ENCODE data around the gene HAX1. TPM values are rescaled to one million over a fixed set of nuclear protein-coding genes. Genes with fewer than 3 reads are reported as not detected.
"Not testable (repeated sequence)": the region's sequence is repeated elsewhere in the genome, so short reads cannot be mapped to it uniquely, and the experiment has no call there.

HAX1 gene
- total RNA-seq, 2 donors from 2014 or later, result 95.2 to 96.6 TPM

DNA sequence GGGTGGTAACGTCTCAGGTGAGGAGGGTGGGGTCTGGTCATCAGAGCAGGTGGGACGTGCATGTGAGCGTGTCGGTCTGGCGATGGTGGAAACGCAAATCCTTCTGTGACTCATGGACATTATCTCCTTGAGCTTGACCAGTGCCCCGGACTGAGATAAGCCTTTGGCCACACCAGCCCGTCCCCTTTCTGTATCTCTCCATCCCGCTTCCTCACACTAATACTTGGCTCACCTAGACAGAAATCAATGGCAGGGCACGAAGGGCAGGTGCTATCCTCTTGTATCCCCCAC is 40.6 kb downstream of the HAX1 start:
- 82% methylated on average over 10 of the region's 10 CpGs for WGBS
- Histone ChIP-seq H3K4me3 (no peak overlapping the region), H3K4me1 (replicated peaks) (no peaks in the 10 kb centered on the region), H3K36me3 (no peaks in the 10 kb centered on the region), H3K9me3 (no peaks in the 10 kb centered on the region), H3K27me3 (replicated peaks; ENCODE audit: insufficient read depth) (no peaks in the 10 kb centered on the region), H3K27ac (no peak overlapping the region)
- no peak for DNase-seq (ENCODE audit: low spot score)
- intact Hi-C loops (cut with DNase I), result no loop called here
- TF ChIP-seq POLR2AphosphoS5 (IDR thresholded peaks at IDR 0.05) (no peak), POLR2A (IDR thresholded peaks at IDR 0.05) (no peak)
- TF ChIP-seq, protein P1, sequence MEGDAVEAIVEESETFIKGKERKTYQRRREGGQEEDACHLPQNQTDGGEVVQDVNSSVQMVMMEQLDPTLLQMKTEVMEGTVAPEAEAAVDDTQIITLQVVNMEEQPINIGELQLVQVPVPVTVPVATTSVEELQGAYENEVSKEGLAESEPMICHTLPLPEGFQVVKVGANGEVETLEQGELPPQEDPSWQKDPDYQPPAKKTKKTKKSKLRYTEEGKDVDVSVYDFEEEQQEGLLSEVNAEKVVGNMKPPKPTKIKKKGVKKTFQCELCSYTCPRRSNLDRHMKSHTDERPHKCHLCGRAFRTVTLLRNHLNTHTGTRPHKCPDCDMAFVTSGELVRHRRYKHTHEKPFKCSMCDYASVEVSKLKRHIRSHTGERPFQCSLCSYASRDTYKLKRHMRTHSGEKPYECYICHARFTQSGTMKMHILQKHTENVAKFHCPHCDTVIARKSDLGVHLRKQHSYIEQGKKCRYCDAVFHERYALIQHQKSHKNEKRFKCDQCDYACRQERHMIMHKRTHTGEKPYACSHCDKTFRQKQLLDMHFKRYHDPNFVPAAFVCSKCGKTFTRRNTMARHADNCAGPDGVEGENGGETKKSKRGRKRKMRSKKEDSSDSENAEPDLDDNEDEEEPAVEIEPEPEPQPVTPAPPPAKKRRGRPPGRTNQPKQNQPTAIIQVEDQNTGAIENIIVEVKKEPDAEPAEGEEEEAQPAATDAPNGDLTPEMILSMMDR (IDR thresholded peaks at IDR 0.05), result no peak

DNA sequence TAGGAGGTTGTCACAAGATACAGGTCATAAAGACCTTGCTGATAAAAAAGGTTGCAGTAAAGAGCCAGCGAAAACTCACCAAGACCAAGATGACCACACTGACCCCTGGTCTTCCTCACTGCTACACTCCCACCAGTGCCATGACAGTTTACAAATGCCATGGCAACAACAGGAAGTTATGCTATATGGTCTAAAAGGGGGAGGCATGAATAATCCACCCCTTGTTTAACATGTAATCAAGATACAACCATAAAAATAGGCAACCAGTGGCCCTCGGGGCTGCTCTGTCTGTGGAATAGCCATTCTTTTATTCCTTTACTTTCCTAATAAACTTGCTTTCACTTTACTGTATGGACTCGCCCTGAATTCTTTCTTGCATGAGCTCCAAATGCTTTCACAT is 41.8 kb downstream of the HAX1 start:
- WGBS, result 60% methylated on average over 3 of the region's 3 CpGs
- intact Hi-C loops (cut with DNase I); H3K36me3 ChIP-seq: not testable (repeated sequence)

DNA sequence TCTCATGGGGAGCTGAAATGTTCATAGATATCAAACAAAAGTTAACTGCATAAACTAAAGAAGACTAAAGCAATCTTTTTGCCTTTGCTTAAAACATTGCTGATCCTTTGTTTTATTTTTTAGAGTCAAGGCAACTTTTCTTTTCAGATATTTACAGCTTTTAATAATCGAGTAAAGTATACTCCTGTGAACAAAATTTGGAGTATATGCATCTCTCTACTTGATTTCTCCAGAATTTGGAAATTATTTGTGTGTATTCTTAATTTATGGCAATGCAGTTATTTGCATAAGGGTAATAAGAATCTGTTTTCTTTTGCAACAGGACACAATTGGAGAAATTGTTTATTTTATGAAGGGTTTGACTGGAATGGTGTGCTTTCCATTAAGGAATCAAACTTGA is 44.3 kb downstream of the HAX1 start:
- no peak for DNase-seq (ENCODE audit: low spot score)

More for the DNA sequence above, 41.8 kb downstream of the HAX1 start:
- not testable (repeated sequence) for H3K4me1 ChIP-seq (replicated peaks); H3K9me3 ChIP-seq; H3K4me3 ChIP-seq; H3K27ac ChIP-seq; DNase-seq (ENCODE audit: low spot score); H3K27me3 ChIP-seq (replicated peaks; ENCODE audit: insufficient read depth)

DNA sequence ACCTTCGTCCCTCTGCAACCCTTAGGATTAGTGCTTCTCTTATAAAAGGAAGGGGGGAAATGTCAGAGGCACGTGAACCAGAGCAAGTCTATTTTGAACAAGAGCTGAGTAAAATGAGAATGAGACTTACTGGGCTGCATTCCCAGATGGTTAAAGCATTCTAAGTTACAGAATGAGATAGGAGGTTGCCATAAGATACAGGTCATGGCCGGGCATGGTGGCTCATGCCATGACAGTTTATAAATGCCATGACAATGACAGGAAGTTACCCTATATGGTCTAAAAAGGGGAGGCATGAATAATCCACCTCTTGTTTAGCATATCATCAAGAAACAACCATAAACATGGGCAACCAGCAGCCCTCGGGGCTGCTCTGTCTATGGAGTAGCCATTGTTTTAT is 46.0 kb downstream of the HAX1 start:
- intact Hi-C loops (cut with DNase I), result no loop called here
- Histone ChIP-seq H3K4me1 (replicated peaks) (no peaks in the 10 kb centered on the region), H3K4me3 (no peak overlapping the region), H3K36me3 (no peaks in the 10 kb centered on the region), H3K27ac (no peak overlapping the region), H3K27me3 (replicated peaks; ENCODE audit: insufficient read depth) (no peaks in the 10 kb centered on the region), H3K9me3 (no peaks in the 10 kb centered on the region)
- TF ChIP-seq POLR2A (IDR thresholded peaks at IDR 0.05) (no peak), POLR2AphosphoS5 (IDR thresholded peaks at IDR 0.05) (no peak)
- TF ChIP-seq, protein P1 (IDR thresholded peaks at IDR 0.05), result no peak
- WGBS, result 51% methylated on average over 4 of the region's 4 CpGs
- DNase-seq (ENCODE audit: low spot score), result no peak

More for the DNA sequence above, 44.3 kb downstream of the HAX1 start:
- H3K36me3 ChIP-seq, result no peaks in the 10 kb centered on the region
- H3K27me3 ChIP-seq (replicated peaks; ENCODE audit: insufficient read depth), result no peaks in the 10 kb centered on the region
- 90% methylated on average over 1 of the region's 1 CpG for WGBS
- intact Hi-C loops (cut with DNase I), result no loop called here
- no peaks in the 10 kb centered on the region for H3K4me1 ChIP-seq (replicated peaks)
- TF ChIP-seq, protein P1 (IDR thresholded peaks at IDR 0.05), result no peak
- TF ChIP-seq POLR2AphosphoS5 (IDR thresholded peaks at IDR 0.05) (no peak), POLR2A (IDR thresholded peaks at IDR 0.05) (no peak)
- no peak overlapping the region for H3K27ac ChIP-seq
- H3K9me3 ChIP-seq, result no peaks in the 10 kb centered on the region
- H3K4me3 ChIP-seq, result no peak overlapping the region

DNA sequence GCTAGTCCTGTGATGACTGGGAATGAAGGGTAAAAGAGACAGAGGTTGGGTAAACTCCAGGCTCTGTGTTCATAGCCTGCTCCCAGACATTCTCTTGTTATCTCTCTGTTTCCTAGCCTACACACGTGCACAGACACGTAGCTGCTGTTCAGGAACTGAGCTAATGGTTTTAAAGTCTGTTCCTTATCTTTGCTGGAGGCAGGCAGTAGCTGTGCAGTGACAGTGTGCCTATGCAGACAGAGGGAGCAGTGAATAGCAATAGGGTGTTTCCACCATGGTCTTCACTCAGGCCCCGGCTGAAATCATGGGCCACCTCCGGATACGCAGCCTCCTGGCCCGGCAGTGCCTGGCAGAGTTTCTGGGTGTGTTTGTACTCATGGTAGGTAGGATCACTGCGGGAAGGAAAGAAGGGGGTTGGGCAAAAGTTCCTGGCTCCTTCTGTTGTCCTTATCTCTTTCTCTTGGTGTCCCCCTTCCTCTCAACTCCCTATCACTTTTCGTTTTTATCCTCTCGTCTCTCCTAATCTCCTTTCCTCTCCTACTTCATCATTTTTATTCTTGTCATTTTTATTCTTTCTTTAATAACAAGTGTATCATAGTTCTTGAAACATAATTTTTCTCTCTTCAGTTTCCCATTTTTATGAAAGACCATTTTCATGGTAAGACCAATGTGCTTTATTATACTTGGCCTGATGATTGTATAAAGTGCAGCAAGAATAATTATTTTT is 48.6 kb downstream of the HAX1 start, which contains the start of gene AQP10:
Gene AQP10, plus strand, starts transcription at position 212 of the 727 bp plus-strand sequence. Its CDS starts 63 bp downstream, at position 275.
- intact Hi-C loops (cut with DNase I), result no loop called here
- H3K4me3 ChIP-seq, result no peak within 1 kb of the TSS
- H3K27me3 ChIP-seq (replicated peaks; ENCODE audit: insufficient read depth), result no peaks in the 10 kb centered on the region
- no peak for DNase-seq (ENCODE audit: low spot score)
- TF ChIP-seq POLR2A (IDR thresholded peaks at IDR 0.05) (no peak), POLR2AphosphoS5 (IDR thresholded peaks at IDR 0.05) (peak; percentile 41)
- no peaks in the 10 kb centered on the region for H3K4me1 ChIP-seq (replicated peaks)
- no peaks in the 10 kb centered on the region for H3K36me3 ChIP-seq
- WGBS, result 25% methylated on average over 9 of the region's 9 CpGs
- no peaks in the 10 kb centered on the region for H3K9me3 ChIP-seq
- no peak within 1 kb of the TSS for H3K27ac ChIP-seq

DNA sequence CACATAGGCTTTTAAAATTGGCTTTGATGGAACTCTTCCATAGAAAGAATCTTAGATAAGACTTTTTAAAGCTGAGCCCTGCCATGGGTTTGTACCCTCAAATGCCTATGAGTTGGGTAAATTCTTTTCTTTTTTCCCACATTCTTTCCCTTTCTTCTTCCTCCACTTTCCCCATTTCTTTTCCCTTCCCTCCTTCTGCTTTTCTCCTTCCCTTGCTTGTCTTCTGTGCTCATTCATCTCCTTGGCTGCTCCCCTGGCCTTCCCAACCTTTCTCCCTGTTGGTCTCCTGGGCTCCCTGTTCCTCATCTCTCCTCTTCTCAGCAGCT is 49.1 kb downstream of the HAX1 start:
- DNase-seq (ENCODE audit: low spot score); H3K27me3 ChIP-seq (replicated peaks; ENCODE audit: insufficient read depth); H3K4me3 ChIP-seq; H3K4me1 ChIP-seq (replicated peaks); intact Hi-C loops (cut with DNase I); H3K36me3 ChIP-seq; H3K27ac ChIP-seq; H3K9me3 ChIP-seq: not testable (repeated sequence)
